Measurements from ENCODE around the gene RFWD3.
"Not testable (repeated sequence)": the region's sequence is repeated elsewhere in the genome, so short reads cannot be mapped to it uniquely, and the experiment has no call there.

The RFWD3 gene, protein sequence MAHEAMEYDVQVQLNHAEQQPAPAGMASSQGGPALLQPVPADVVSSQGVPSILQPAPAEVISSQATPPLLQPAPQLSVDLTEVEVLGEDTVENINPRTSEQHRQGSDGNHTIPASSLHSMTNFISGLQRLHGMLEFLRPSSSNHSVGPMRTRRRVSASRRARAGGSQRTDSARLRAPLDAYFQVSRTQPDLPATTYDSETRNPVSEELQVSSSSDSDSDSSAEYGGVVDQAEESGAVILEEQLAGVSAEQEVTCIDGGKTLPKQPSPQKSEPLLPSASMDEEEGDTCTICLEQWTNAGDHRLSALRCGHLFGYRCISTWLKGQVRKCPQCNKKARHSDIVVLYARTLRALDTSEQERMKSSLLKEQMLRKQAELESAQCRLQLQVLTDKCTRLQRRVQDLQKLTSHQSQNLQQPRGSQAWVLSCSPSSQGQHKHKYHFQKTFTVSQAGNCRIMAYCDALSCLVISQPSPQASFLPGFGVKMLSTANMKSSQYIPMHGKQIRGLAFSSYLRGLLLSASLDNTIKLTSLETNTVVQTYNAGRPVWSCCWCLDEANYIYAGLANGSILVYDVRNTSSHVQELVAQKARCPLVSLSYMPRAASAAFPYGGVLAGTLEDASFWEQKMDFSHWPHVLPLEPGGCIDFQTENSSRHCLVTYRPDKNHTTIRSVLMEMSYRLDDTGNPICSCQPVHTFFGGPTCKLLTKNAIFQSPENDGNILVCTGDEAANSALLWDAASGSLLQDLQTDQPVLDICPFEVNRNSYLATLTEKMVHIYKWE

DNA sequence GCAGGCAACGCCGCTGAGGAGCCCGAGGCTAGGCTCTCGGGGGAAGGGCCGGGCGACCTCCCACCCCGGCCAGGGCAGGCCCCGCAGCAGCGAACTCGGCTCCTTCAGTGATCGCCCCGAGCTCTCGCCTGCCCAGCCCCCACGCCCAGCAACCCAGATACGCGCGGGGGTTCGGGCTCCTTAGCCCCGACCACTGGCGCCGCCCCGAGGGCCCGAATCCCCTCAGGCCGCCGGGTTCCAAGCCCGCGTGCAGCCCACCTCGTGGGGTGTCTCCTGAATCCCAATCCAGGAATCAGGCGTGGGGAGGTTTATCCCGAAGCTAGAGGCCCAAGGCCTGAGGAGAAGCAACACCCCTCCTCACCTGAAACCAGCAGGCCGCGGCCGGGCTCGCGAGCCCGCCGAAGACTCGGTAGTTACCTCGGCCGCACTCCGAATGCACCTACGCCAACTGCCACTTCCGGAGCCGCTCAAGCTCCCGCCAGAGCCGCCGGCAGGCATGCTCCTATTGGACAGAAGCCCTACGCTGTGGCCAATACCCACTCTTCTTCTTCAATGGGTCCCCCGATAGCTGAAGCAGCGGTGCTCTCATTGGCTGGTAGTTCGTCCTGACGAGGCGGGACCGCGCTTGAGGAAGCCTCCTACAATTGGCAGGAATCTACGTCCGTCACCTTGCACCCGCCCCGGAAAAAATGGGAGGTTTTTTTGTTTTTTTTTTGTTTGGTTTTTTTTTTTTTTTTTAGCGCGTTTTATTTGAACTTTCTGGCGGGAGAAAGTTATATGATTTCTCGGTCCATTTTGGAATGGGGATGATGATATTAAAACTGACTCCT lies at the start of gene RFWD3:
Gene RFWD3 (minus strand): TSS at position 453 of the 830 bp plus-strand sequence. CDS start 5,428 bp downstream, outside the sequence.
- DNase-seq (ENCODE audit: low spot score) = peak; percentile 99

- no peak for DNase-seq (ENCODE audit: low spot score)
Observed at GRCh38 chr16:74716355-74716754, 49.7 kb upstream of the RFWD3 start.

DNA sequence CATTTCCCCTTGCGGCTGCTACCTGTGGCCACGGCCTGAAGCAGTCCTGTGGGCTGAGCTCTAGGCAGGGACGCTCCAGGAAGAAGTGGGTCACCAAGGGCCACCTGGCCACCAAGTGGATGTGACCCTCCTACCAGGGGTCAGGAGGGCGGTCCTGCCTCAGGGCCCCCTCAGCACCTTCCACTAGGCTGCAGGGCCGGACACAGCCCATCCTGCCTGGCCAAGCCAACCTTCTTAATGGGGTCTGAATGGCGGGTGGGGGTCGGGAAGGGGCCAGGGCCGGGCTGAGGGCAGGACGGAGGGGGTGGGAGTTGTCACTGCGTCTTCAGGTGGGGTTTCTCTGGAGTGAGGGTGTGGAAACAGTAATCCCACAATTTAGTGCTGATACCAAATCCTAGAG lies 47.2 kb upstream of the RFWD3 start:
- DNase-seq (ENCODE audit: low spot score) = no peak

DNA sequence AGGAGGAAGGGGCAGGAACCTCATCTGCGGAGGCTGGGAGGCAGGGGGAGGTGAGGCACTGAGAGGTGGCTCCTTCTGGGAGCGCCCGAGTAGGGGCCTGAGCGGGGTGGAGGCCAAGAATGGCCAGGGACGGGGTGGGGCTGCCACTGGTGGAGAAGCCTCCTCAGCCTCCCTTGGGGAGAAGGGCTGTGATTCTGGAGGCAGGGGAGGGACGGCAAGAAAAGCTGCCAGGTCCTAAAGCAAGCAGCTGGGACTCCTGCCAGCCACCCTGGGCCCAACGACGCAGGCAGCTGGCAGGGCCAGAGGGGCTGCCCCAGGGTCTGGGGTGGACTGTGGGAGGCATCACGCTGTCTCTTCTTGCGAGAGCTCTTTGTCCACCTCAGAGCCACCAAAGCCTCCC lies 46.6 kb upstream of the RFWD3 start:
- no peak for DNase-seq (ENCODE audit: low spot score)

DNA sequence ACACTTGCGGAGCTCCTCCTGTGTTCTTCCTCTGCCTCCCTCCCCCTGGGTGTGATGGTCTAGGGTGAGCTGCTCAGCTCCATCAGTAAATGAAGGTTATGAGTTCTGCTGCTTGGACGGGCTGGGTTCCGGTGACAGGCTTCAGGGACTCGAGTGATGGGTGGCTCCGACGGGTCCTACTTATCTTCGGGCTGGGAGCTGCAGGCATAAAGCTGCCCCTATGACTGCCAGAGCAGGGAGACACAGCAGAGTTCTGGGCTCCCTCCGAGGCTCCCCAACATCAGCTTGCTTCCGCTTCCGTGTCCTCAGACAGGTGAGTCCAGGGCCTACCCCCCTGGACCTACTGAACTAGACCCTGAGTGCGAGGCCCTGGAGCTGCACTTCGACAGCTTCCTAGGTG lies 45.3 kb upstream of the RFWD3 start:
- DNase-seq (ENCODE audit: low spot score) = no peak

- no peak for DNase-seq (ENCODE audit: low spot score)
Observed at GRCh38 chr16:74710401-74710800, 43.7 kb upstream of the RFWD3 start.

- DNase-seq (ENCODE audit: low spot score) = peak; percentile 73
Observed at GRCh38 chr16:74709441-74709877, 42.8 kb upstream of the RFWD3 start.

- DNase-seq (ENCODE audit: low spot score) = peak; percentile 63
Observed at GRCh38 chr16:74700438-74701225, 34.0 kb upstream of the RFWD3 start, which contains the start of gene MLKL. TSS of gene MLKL (minus strand) at chr16:74700862. CDS start at chr16:74695757, 5,105 bp downstream.

GRCh38 chr16:74700116-74700437 lies 33.4 kb upstream of the RFWD3 start:
- no peak for DNase-seq (ENCODE audit: low spot score)

DNA sequence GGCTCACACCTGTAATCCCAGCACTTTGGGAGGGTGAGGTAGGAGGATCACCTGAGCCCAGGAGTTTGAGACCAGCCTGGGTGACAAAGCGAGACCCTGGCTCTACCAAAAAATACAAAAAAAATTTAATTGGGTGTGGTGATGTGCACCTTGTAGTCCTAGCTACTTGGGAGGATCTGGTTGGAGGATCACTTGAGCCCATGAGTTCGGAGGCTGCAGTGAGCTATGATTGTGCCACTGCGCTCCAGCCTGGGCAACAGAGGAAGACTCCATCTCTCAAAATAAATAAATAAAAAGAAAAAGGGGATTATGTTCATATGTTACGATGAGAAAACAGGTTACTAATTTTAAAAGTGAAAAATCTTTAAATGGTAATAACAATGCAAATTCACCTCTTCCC lies 33.0 kb upstream of the RFWD3 start:
- DNase-seq (ENCODE audit: low spot score) = no peak

GRCh38 chr16:74698222-74698621 lies 31.5 kb upstream of the RFWD3 start:
- no peak for DNase-seq (ENCODE audit: low spot score)

DNA sequence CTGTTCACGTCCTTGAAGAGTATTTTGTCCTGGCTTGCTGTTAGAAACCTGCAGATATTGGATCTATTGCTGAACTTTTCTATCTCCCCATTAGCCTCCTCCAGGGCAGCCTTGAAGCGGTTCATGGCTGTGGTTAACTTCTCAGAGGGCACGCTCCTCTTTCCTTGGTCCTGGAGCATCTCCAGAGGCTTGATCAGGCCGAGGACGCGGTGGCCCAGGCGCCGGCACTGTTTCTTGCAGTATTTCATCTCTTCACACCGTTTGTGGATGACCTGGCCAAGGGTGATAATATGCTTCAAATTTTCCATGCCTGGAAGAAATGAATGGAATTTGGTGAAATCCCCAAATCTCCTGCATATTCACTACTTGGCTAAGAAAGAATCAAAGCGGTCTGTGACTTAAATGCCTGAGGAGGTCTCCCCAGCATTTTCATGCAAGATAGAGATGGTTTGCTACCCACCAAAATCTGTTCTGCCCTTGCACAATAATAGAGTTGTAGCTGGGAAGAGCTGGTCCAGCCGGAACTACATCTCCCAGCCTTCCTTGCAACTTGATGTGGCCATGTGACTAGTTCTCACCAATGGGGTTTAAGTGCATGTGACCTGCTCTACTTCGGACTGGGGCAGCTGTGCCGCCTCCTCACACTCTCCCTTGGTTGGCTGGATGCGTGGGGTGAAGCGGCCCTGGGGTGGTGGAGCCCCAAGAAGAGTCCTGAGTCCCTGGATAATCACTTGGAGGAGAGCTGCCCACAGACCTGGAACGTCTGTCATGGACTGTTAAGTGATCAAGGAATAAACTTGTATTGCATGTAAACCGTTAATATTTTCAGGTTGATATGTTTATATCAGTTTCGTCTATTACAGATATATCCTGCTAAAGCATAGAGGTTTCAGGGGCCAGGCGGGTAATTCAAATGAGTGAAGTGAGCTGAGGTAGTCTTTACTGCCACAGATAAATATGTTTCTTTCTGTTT lies 29.1 kb upstream of the RFWD3 start:
- peak; percentile 89 for DNase-seq (ENCODE audit: low spot score)

DNA sequence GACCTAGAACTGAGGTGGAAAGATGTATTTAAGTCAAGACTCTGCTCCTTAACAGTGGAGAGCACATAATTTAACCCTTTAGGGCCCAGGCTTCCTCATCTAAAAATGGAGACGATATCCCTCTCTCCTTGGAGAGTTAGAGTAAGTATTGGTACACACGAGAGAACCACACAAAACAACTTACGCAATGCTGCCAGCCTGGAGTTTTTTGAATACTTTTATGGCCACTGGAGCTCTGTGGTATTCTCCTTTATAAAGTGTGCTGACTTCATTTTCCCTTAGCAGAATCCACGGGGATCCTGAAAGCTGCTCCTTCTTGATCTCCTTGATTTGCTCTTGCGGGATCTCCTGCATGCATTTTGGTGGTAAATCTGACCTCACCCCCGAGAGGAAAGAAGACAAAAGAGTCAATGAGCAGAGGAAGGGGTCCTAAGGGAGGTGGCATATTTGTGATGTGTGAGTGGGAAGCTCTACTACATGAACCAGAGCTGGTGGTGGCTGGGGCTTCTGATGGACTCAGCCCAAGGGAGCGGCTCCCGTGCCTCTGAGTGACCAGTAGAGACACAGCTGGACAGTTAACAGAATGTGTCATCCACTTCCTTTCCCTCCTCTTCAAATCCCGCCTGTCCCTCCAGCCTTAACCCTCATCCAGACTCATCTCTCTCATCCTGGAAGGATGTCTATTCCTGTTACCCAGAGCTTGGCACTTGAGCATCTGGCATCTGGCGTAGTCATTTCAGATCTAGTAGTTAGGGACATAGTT lies 24.6 kb upstream of the RFWD3 start:
- DNase-seq (ENCODE audit: low spot score) = no peak

- no peak for DNase-seq (ENCODE audit: low spot score)
Observed at GRCh38 chr16:74682556-74682955, 15.9 kb upstream of the RFWD3 start.

DNA sequence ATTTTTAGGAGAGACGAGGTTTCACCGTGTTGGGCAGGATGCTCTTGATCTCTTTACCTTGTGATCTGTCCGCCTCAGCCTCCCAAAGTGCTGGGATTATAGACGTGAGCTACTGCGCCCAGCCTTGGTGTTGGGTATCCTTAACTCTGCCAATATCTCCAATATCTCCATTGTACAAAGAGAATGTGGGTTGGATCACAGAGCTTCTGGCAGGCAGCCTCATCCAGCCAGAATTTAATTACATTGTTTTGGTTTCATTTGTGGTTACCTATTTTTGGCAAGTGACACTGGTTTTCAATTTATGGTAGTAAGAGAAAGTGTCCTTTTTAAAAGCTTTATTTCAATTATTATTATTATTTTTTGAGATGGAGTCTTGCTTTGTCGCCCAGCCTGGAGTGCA lies 14.0 kb upstream of the RFWD3 start:
- DNase-seq (ENCODE audit: low spot score) = no peak

DNA sequence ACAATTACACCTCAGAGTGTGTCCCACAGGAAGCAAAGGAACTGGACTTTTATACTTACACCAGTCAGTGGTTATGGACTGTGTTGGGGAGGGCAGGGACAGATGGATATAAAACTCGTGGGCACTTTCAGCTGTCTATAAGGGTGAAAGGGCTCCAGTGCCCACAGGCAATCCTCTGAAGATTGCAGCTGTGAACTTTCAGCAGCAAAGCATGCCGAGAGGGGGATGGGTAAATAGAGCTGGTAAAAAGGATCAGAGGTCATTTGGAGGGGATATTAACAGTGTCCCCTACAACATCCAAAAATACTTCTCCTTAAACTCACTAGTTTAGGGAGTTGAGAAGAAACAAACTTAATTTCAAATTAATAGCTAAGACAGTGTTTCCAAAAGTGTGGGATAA lies 13.3 kb upstream of the RFWD3 start:
- DNase-seq (ENCODE audit: low spot score) = no peak

DNA sequence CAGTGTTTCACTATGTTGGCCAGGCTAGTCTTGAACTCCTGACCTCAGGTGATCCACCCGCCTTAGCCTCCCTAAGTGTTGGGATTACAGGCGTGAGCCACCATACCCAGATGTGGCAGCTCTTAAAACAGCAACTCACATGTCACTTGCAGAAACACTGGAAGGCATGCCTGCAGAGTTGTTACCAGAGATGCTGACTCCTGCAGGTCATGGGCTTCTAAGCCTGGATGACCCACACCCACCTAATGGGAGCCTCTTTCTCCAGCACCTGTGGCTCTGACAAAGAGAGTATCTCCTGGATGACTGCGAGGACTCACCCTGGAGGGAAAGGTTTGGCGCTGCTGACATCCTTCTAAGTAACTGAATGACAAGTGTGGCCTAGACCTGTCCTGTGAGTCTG lies 11.2 kb upstream of the RFWD3 start:
- DNase-seq (ENCODE audit: low spot score) = no peak

DNA sequence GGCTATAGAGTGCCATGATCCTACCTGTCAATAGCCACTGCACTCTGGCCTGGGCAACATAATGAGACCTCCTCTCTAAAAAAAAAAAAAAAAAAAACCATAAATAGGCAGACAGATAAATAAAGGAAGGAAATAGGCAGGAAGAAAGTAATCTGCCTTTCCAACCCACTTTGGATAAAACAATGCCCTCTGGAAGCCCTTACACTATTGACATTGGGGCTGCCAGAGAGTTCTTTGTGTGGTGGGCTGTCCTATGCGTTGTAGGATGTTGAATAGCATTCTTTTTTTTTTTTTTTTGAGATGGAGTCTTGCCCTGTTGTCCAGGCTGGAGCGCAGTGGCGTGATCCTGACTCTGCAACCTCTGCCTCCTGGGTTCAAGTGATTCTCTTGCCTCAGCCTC lies 7.2 kb upstream of the RFWD3 start:
- DNase-seq (ENCODE audit: low spot score) = no peak

DNA sequence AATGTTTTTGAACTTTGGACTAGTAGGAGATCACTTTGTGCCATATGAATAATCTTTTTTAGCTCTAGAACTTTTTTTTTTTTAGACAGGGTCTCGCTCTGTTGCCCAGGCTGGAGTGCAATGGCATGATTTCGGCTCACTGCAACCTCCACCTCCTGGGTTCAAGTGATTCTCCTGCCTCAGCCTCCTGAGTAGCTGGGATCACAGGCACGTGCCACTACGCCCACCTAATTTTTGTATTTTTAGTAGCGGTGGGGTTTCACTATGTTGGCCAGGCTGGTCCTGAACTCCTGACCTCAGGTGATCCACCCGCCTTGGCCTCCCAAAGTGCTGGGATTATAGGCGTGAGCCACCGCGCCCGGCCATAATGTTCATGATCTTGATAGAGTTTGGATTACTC lies 2.2 kb upstream of the RFWD3 start:
- not testable (repeated sequence) for DNase-seq (ENCODE audit: low spot score)

DNA sequence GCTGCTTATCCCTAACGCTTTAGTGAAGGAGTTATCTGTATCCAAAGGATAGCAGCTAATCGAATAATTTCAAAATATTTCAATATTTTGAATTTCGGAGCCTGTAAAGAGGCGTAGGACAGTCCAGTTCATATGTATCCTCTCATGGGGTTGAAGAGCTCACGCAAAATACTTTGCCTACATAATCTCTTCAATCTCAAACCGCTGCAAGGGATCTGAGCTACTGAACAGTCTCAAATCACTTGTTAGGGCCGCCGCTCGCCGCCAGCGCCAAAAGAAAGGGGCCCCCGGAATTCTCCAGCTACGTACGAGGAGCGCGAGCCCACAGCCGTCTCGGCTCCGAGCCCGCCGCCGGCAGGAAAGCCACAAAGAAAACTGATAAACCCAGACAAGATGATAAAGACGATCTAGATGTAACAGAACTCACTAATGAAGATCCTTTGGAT lies 601 bp upstream of the RFWD3 start:
- peak; percentile 31 for DNase-seq (ENCODE audit: low spot score)

All from SW480 (cell line).